Head of caudate nucleus (tissue), 42 donors: Measurements from ENCODE around the gene FNBP1.
"Not testable (repeated sequence)": the region's sequence is repeated elsewhere in the genome, so short reads cannot be mapped to it uniquely, and the experiment has no call there.

Source experiments
- DNase-seq, 42 donors: peaks; one replicate each; pipeline versions ENCODE4 v3.0.0 to v3.0.0-alpha.2; 2020 to 2021; ENCODE audit warnings: mixed read lengths in 7 of 42
- intact Hi-C: fragments of 100-400 bp; cut with DNase I; formaldehyde crosslinking; loops from one replicate; pipeline ENCODE4 v1.15.0; 2022

The FNBP1 gene

DNA sequence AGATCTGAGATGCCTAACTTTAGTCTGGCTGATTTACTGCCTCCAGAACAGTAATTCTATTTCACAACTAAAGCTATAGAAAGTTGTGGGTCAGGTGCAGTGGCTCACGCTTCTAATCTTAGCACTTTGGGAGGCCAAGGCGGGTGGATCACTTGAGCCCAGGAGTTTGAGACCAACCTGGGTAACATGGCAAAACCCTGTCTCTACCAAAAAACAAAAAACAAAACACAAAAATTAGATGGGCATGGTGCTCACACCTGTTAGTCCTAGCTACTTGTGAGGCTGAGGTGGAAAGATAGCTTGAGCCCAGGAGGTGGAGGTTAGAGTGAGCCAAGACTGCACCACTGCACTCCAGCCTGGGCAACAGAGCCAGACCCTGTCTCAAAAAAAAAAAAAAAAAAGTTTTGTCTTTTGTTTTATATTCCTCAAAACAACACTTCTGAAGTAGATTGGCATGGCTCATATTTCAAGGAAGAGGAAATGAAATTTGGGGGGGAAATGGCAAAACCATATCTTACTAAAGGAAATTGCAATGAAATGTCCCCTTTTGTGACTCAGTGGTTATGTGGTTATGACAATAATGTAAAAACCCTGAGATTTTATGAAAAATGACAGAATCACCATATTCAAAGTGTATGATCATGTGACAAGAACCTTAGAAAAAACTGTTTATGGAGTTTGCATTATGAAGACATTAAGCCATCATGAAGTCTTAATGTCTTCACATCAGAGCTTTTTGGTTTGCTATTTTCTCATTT lies 16.2 kb downstream of the FNBP1 start:
- intact Hi-C loops: no loop called here
- DNase-seq: no peak

GRCh38 chr9:130024597-130024994 lies 18.4 kb downstream of the FNBP1 start:
- intact Hi-C loops: no loop called here

GRCh38 chr9:130023994-130024596 lies 18.9 kb downstream of the FNBP1 start:
- intact Hi-C loops: no loop called here
- DNase-seq: no peak

More at GRCh38 chr9:130024597-130024994, 18.4 kb downstream of the FNBP1 start:
- DNase-seq: no peak

DNA sequence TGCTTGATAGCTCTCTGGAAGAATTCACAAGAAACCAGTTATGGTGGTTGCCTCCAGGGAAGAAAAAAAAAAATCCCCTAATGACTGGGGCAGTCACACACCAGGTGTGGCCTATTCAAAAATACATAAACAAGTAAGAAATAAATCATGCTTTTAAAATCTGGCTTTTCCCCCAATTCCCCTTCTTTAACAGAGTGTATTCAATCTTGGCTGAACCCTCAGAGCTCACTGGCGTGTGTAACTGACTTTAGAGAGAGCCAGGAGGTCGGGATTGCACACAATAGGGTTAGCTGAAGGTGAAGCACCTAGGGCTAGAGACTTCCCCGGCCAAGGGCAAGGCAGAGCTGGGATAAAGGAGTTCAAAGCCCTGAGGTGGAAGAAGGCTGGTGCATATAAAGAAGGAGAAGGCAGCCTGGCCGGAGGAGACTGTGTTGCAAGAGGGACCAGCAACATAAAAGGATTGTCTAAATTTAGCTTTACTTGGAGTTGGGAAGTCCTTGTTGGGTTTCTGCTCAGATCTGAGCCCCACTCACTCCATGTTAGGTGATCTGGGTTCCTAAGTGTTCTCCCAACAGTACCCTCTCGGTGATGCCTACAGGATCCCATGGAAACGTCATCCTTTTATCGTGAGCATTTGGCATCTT lies 19.7 kb downstream of the FNBP1 start:
- intact Hi-C loops: no loop called here
- DNase-seq: no peak

GRCh38 chr9:130022566-130023143 lies 20.3 kb downstream of the FNBP1 start:
- intact Hi-C loops: no loop called here
- no peak for DNase-seq

DNA sequence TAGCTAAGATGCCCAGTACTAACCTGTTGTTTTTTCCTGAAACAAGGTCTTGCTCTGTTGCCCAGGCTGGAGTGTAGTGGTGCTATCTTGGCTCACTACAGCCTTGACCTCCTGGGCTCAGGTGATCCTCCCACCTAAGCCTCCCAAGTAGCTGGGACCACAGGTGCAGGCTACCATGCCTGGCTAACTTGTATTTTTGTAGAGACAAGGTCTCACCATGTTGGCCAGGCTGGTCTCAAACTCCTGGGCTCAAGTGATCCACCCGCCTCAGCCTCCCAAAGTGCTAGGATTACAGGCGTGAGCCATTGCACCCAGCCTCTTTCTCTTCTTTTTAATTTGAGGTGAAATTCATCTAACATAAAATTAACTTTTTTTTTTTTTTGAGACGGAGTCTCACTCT lies 21.1 kb downstream of the FNBP1 start:
- DNase-seq, intact Hi-C loops: not testable (repeated sequence)

- intact Hi-C loops: no loop called here
- no peak for DNase-seq
Measured at GRCh38 chr9:130021123-130021522, 21.9 kb downstream of the FNBP1 start.

GRCh38 chr9:130020618-130021017 lies 22.4 kb downstream of the FNBP1 start:
- peak in 1 of 42 donors; percentile 42 for DNase-seq
- intact Hi-C loops: no loop called here

- intact Hi-C loops: no loop called here
- no peak for DNase-seq
Measured at GRCh38 chr9:130018265-130018664, 24.7 kb downstream of the FNBP1 start.

DNA sequence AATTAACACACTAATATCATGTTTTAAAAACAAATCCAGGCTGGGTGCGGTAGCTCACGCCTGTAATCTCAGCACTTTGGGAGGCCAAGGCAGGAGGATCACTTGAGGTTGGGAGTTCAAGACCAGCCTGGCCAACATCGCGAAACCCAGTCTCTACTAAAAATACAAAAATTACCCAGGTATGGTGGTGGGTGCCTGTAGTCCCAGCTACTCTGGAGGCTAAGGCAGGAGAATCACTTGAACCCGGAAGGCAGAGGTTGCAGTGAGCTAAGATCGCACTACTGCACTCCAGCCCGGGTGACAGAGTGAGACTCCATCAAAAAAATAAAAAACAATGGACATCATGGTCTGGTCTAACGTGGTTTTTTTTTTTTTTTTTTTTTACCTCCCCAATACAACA lies 25.5 kb downstream of the FNBP1 start:
- intact Hi-C loops, DNase-seq: not testable (repeated sequence)

DNA sequence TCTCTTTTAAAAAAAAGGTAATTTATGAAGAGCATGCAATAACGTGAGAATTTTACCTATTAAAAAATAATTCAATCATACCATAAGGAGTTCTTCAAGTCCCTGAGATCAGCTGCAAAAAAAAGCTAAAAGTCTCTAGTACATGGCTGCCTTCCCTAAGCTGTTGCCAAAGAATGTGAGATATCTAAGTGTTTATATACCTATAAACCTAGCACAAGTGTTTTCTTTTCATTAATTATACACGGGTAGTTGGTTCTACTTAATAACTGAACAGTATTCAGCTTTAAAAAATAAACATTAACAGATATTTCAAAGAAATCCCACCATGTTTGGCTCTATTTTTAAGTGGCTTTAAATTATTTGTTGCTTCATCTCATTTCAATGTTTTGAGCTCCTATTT lies 25.9 kb downstream of the FNBP1 start:
- DNase-seq: no peak
- intact Hi-C loops: no loop called here

DNA sequence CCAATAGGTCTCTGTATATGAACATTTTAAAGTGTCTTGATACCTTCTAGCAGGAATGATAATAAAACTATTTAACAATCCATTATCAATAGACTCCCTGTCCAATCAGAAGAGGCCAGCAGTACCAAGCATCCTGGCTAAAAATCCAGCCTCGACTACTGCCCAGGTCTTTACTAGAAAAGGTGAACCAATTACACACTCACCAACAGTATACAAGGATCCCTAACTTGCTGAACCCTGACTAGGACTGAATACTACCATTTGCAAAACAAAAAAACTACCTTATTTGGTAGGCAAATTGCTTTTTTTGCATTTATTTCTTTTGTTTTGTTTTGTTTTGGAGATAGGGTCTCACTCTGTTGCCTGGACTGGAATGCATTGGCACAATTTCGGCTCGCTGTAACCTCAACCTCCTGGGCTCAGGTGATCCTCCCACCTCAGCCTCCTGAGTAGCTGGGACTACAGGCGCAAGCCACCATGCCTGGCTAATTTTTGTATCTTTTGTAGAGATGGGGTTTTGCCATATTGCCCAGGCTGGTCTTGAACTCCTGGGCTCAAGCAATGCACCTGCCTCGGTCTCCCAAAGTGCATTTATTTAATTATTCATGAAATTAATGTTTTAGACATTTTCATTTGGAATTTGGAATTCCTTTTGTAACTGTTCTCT lies 27.5 kb downstream of the FNBP1 start:
- intact Hi-C loops: no loop called here
- DNase-seq: no peak

DNA sequence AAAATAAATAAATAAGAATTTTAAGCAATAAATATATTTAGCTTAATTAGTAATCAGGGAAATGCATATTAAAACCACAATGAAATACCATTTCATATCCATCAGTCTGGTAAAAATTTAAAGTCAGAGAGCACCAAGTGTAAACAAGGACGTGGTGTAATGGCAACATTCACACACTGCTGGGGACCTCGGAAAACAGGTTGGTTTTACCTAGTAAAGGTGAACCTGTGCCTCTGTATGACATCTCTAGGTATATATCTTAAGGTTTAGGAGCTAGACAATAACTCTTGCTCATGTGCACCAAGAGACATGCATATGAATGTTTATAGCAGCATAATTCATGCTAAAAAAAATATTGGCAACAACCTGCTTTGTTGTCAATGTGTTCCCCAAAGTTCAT lies 29.7 kb downstream of the FNBP1 start:
- intact Hi-C loops: no loop called here

DNA sequence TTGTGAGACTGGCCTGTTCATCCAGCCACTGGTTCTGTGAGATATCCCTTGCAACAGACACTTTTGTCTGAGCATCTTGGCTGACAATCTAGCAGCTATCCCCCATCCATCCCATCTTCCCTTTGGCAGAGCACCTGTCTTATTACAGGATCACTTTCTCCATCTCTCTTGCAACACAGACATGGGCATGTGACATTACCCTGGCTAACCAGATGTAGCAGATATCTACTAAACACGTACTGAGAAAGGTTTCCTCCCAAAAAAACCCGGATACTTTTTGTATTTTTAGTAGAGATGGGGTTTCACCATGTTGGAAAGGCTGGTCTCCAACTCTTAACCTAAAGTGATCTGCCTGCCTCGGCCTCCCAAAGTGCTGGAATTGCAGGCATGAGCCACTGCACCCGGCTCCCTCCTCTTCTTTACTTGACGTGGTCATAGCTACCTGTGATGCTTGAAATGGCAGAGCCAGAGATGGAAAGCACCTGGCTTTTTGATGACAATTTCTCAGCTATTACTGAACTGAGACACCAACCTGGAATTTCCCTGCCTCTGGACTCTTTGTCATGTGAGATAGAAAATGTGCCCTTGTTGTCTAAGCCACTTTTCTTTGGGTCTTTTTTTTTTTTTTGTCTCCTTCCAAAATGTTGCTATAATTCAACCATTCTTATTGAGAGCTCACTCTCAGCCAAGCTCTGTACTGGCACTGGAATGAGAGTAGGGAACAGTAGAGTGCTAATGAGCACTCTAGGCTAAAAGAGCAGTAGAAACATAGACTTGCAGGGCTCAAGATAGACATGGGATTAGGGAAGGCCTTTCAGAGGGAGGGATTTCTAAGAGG lies 32.6 kb downstream of the FNBP1 start:
- intact Hi-C loops: no loop called here
- no peak for DNase-seq

More for the DNA sequence above, 29.7 kb downstream of the FNBP1 start:
- DNase-seq: no peak

GRCh38 chr9:130009546-130009945 lies 33.4 kb downstream of the FNBP1 start:
- DNase-seq, intact Hi-C loops: not testable (repeated sequence)

GRCh38 chr9:130008538-130008937 lies 34.5 kb downstream of the FNBP1 start:
- DNase-seq: no peak
- intact Hi-C loops: no loop called here

- DNase-seq, intact Hi-C loops: not testable (repeated sequence)
Measured at GRCh38 chr9:130006952-130007351, 36.0 kb downstream of the FNBP1 start.

DNA sequence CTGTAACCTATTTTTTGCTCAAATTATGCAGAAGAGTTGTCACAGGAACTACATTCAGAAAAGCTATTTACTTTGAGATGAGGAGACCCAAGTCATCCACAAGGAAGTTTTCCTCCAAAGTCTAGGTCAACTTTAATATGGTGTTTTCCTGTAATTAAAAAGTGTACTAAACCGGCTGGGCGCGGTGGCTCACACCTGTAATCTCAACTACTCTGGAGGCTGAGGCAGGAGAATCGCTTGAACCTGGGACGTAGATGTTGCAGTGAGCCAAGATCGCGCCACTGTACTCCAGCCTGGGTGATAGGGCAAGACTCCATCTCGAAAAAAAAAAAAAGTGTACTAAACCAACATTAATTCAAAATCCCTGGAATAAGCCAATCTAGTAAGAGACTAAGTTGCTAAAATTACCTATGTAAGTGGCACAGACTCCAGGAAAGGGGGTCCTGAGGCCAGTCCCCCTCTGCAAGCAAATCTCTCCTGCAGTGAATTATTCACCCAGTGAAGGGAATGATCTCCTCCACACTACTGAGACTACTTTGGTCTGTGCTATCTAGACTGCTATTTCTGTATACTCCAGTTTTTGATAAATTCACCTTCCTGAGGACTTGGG lies 38.9 kb downstream of the FNBP1 start:
- DNase-seq: no peak
- intact Hi-C loops: no loop called here
